T-helper 1 cell treated with Interleukin-12 subunit alpha and Interleukin-12 subunit beta and Interleukin-4 antibody, amounts not matched to agents 30 μg/mL and 1 μg/mL, for 36 hours (primary cell): ENCODE measurements around the gene EVL.

Experiments
- H3K27ac Mint-ChIP-seq: one replicate; pipeline ENCODE4 v1.8.0; 2021; ENCODE audit warnings: mild to moderate bottlenecking, mixed read lengths
- H3K27me3 Mint-ChIP-seq: one replicate; pipeline ENCODE4 v1.8.0; 2021; ENCODE audit warnings: low read depth, mixed read lengths
- H3K36me3 Mint-ChIP-seq: one replicate; pipeline ENCODE4 v1.8.0; 2021; ENCODE audit warnings: low read depth, mixed read lengths
- H3K4me1 Mint-ChIP-seq: one replicate; pipeline ENCODE4 v1.8.0; 2021; ENCODE audit warnings: low read depth, mixed read lengths
- H3K4me3 Mint-ChIP-seq: one replicate; pipeline ENCODE4 v1.8.0; 2021; ENCODE audit warnings: mild to moderate bottlenecking, moderate library complexity, mixed read lengths
- H3K9me3 Mint-ChIP-seq: one replicate; pipeline ENCODE4 v1.8.0; 2021; ENCODE audit warnings: mixed read lengths

Gene EVL

GRCh38 chr14:100032738-100033137, 32.5 kb upstream of the EVL start:
- no peaks in the 10 kb centered on the region for H3K27me3 Mint-ChIP-seq
- no peaks in the 10 kb centered on the region for H3K9me3 Mint-ChIP-seq
- H3K27ac Mint-ChIP-seq = no peak overlapping the region
- H3K36me3 Mint-ChIP-seq = peaks cover 13% of the 10 kb centered on the region
- no peak overlapping the region for H3K4me3 Mint-ChIP-seq
- H3K4me1 Mint-ChIP-seq = peaks cover 4% of the 10 kb centered on the region

DNA sequence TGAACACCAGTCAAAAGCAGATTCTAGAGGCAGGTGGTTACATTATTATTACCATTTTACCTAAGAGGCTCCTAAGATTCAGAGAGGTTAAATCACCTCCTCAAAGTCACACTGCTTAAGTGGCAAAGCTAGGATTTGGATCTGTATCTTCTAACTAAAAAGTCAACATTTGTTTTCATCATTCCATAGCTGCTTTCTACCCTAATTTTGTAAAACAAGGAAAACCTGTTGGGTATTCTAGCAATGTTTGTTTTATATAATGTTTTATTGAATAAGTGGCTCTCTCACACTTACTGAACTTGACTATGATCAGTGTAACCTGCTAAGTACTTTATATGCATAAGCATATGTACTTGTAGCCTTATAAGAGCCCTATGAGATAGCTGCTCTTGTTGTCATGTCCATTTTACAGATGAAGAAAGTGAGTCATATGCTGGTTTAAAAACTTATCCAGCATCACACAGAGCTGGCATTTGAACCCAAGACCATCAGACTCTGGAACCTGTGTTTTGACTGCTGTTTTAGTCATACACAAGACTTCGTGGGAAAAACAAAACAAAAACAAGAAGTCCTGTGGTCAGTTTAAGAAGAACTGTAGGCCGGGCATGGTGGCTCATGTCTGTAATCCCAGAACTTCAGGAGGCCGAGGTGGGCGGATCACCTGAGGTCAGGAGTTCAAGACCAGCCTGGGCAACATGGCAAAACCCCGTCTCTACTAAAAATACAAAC, 31.7 kb upstream of the EVL start:
- Mint-ChIP-seq H3K36me3 (peaks cover 13% of the 10 kb centered on the region), H3K27ac (no peak overlapping the region), H3K27me3 (no peaks in the 10 kb centered on the region), H3K4me1 (peaks cover 4% of the 10 kb centered on the region), H3K9me3 (no peaks in the 10 kb centered on the region), H3K4me3 (no peak overlapping the region)

GRCh38 chr14:100034468-100034867, 30.8 kb upstream of the EVL start:
- Mint-ChIP-seq H3K4me1 (peaks cover 4% of the 10 kb centered on the region), H3K27me3 (no peaks in the 10 kb centered on the region), H3K36me3 (peaks cover 13% of the 10 kb centered on the region), H3K27ac (no peak overlapping the region), H3K4me3 (no peak overlapping the region), H3K9me3 (no peaks in the 10 kb centered on the region)

DNA sequence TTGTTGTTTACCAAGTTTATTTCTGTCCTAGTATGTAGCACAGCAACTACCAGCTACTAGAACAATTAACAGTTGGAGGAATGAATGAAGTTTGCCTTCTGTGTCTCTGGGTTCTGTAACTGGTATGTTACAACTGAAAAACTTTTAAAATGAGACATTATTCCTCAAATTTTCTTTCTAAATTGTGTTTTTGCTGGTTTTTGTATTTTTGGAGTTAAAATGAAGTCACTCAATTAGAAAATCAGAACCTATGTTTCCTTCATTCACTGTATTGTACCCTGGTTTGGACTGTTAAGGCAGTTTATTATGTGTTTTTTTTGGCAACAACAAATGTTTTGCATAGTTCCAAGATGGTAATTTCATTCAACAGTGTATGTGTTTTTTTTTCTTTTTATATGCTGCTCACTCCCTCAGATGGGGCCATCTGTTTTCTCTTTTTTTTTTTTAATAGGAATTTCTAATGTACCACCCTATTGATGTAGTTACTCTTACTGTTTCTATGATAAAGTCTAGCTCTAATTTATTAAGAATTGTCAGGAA, 30.2 kb upstream of the EVL start:
- Mint-ChIP-seq H3K27me3 (no peaks in the 10 kb centered on the region), H3K27ac (no peak overlapping the region), H3K4me3 (no peak overlapping the region), H3K9me3 (no peaks in the 10 kb centered on the region), H3K36me3 (peaks cover 13% of the 10 kb centered on the region), H3K4me1 (peaks cover 4% of the 10 kb centered on the region)

DNA sequence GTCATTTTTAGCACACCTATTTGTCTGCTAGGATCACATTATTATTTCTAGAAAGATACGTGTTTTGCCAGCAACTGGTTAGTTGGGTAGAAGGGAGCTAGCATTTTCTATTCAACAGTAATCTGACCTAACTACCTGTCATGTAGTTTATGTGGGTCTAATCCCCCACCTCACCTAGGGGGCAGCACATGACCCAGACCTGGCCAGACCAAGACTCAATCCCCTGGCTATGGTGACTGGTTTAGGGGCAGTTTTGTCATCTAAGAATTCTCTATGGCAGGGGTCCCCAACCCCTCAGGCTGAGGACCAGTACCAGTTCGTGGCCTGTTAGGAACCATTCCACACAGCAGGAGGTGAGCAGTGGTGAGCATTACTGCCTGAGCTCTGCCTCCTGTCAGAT, 29.5 kb upstream of the EVL start:
- Mint-ChIP-seq H3K36me3 (peaks cover 11% of the 10 kb centered on the region), H3K9me3 (no peaks in the 10 kb centered on the region), H3K27ac (no peak overlapping the region), H3K4me1 (peaks cover 6% of the 10 kb centered on the region), H3K27me3 (no peaks in the 10 kb centered on the region), H3K4me3 (no peak overlapping the region)

DNA sequence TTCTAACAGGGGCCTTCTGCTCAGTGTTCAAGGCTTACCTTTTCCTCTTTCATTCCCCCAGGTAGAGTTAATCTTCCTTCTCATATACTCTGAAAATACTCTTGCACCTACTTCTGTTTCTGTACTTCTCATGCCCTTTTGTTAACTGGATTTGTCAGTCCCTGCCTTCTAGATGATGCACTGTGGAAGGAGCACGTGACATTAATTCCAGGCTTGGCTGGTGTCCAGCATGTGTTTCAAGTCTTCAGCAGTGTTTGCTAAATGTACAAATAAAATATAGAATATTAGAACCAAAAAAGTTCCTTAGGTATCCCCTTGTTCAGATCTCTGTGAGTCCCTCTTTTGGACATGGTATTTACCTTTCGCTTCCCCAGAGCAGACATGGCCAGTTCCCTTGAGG, 27.9 kb upstream of the EVL start:
- Mint-ChIP-seq H3K4me3 (no peak overlapping the region), H3K4me1 (peaks cover 2% of the 10 kb centered on the region), H3K9me3 (no peaks in the 10 kb centered on the region), H3K27me3 (no peaks in the 10 kb centered on the region), H3K36me3 (peaks cover 6% of the 10 kb centered on the region), H3K27ac (no peak overlapping the region)

DNA sequence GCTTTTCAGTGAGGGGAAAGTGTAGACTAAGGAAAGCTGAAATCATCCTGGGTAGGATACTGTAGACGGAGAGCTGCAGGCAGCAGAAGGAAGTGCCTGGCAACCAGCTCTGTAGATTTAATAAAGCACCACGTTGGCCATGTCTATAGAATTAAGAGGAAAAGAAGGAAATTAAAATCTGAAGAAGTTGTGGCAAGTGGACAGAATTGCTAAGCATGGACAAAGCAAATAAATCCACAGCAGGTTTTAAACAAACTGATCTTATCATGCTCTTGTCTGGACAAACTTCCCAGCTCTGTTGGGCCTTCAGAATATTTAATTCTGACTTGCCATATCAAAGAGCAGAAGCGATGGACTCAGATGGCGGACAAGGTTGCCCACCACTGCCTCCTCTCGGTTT, 27.2 kb upstream of the EVL start:
- Mint-ChIP-seq H3K36me3 (peaks cover 6% of the 10 kb centered on the region), H3K4me1 (peaks cover 2% of the 10 kb centered on the region), H3K4me3 (no peak overlapping the region), H3K27me3 (no peaks in the 10 kb centered on the region), H3K9me3 (no peaks in the 10 kb centered on the region), H3K27ac (no peak overlapping the region)

DNA sequence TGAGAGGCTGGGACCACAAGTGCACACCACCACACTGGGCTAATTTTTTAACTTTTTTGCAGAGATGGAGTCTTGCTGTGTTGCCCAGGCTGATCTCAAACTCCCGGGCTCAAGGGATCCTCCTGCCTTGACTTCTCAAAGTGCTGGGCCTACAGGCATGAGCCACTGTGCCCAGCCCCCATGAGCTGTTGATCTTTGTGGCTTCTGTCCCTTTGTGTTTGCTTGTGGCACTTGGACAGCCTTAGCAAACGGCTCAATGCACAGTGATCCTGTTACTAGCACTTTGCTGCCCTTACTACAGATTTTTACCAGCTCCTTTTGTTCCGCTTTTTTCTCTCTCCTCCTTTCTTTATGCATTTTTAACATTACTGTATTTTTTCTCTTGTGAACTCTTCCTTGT, 25.3 kb upstream of the EVL start:
- H3K36me3 Mint-ChIP-seq = peaks cover 6% of the 10 kb centered on the region
- no peak overlapping the region for H3K4me3 Mint-ChIP-seq
- H3K27ac Mint-ChIP-seq = no peak overlapping the region
- no peaks in the 10 kb centered on the region for H3K27me3 Mint-ChIP-seq
- H3K9me3 Mint-ChIP-seq = no peaks in the 10 kb centered on the region
- H3K4me1 Mint-ChIP-seq = peaks cover 2% of the 10 kb centered on the region

- H3K27ac Mint-ChIP-seq = no peak overlapping the region
- peaks cover 12% of the 10 kb centered on the region for H3K36me3 Mint-ChIP-seq
- no peak overlapping the region for H3K4me3 Mint-ChIP-seq
- no peaks in the 10 kb centered on the region for H3K9me3 Mint-ChIP-seq
- no peaks in the 10 kb centered on the region for H3K27me3 Mint-ChIP-seq
- H3K4me1 Mint-ChIP-seq = peaks cover 10% of the 10 kb centered on the region
Observed at GRCh38 chr14:100041271-100041670, 24.0 kb upstream of the EVL start.

- no peak overlapping the region for H3K27ac Mint-ChIP-seq
- no peaks in the 10 kb centered on the region for H3K9me3 Mint-ChIP-seq
- peaks cover 10% of the 10 kb centered on the region for H3K4me1 Mint-ChIP-seq
Observed at GRCh38 chr14:100042286-100042685, 22.9 kb upstream of the EVL start.

DNA sequence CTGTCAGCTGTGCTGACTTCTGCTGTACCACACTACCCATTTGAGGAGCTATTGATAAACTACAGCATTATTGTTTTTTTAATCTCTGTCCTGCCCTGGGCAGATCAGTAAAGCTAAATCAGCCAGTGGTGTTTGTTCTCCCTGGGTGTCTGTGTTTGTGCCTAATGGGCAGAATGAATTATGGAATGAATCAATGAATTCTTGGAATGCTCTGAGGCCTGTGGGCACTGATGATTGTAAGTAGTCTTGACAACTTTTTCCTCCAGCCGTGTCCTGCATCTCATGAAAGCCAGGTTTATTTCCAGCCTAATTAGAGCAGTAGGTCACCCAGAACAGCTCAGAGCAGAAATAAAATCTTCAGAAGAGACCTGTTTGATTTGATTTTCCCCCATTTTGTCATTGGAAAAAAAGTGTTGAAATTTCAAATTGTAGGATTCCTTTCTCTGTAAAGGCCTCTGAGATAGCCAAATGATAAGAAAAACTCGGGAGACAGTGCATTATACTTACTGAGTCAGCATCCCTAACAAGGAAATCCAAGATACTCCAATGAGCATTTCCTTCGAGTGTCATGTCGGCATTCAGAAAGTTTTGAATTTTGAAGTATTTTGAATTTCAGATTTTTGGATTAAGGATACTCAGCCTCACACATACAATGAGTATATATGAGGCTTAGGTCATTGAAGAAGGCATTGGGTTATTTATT, 19.4 kb upstream of the EVL start:
- no peak overlapping the region for H3K4me3 Mint-ChIP-seq
- H3K36me3 Mint-ChIP-seq = peaks cover 15% of the 10 kb centered on the region
- H3K27me3 Mint-ChIP-seq = no peaks in the 10 kb centered on the region
- H3K9me3 Mint-ChIP-seq = no peaks in the 10 kb centered on the region
- peaks cover 26% of the 10 kb centered on the region for H3K4me1 Mint-ChIP-seq
- H3K27ac Mint-ChIP-seq = no peak overlapping the region

More at GRCh38 chr14:100042286-100042685, 22.9 kb upstream of the EVL start:
- Mint-ChIP-seq H3K4me3 (no peak overlapping the region), H3K27me3 (no peaks in the 10 kb centered on the region), H3K36me3 (peaks cover 11% of the 10 kb centered on the region)

DNA sequence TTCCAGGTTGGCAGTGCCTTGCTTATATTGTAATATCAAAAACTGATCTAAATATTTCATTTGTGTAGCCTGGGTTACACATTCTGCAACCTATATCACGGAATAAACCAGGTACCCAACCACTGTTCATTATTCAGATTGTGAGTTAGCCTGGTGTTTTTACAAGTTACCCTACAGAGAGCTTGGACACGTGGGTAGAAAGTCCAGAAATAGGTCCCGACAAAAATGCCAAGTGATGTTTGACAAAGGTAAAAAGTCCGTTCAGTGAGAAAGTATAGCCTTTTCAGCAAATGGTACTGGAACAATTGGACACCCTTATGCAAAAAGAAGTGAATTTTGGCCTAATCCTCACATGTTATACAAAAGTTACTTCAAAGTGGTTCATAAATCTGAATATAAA, 17.6 kb upstream of the EVL start:
- peaks cover 17% of the 10 kb centered on the region for H3K36me3 Mint-ChIP-seq
- H3K4me3 Mint-ChIP-seq = no peak overlapping the region
- no peaks in the 10 kb centered on the region for H3K9me3 Mint-ChIP-seq
- no peaks in the 10 kb centered on the region for H3K27me3 Mint-ChIP-seq
- no peak overlapping the region for H3K27ac Mint-ChIP-seq
- H3K4me1 Mint-ChIP-seq = peaks cover 29% of the 10 kb centered on the region

- Mint-ChIP-seq H3K4me1 (peaks cover 29% of the 10 kb centered on the region), H3K27ac (peak overlapping the region; percentile 83), H3K9me3 (no peaks in the 10 kb centered on the region), H3K4me3 (peak overlapping the region; percentile 60), H3K36me3 (peaks cover 19% of the 10 kb centered on the region), H3K27me3 (no peaks in the 10 kb centered on the region)
Observed at GRCh38 chr14:100048786-100049185, 16.4 kb upstream of the EVL start.

DNA sequence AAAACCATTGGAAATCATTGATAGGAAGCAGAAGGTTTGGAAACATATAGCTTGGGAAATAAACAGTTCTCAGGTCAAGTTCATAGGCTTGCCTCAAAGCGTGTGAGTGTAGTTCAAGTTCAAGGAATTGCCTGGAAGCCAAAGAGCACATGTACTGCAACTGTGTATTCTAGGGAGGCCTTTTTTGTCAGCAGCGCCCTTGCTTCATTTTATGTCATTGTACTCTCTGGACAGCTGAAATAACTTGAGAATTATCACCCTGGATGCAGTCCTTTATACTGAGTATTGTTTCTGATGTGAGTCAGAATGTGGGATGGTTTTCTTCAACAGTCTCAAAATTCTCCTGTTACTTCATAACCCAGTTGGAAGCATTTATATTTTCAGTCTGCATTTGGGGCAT, 16.0 kb upstream of the EVL start:
- Mint-ChIP-seq H3K27ac (peak overlapping the region; percentile 83), H3K4me1 (peaks cover 29% of the 10 kb centered on the region), H3K4me3 (peak overlapping the region; percentile 60), H3K36me3 (peaks cover 19% of the 10 kb centered on the region), H3K27me3 (no peaks in the 10 kb centered on the region), H3K9me3 (no peaks in the 10 kb centered on the region)

- Mint-ChIP-seq H3K27ac (no peak overlapping the region), H3K4me1 (peaks cover 30% of the 10 kb centered on the region)
Observed at GRCh38 chr14:100051103-100051502, 14.1 kb upstream of the EVL start.

More at GRCh38 chr14:100051103-100051502, 14.1 kb upstream of the EVL start:
- Mint-ChIP-seq H3K36me3 (peaks cover 22% of the 10 kb centered on the region), H3K9me3 (no peaks in the 10 kb centered on the region), H3K27me3 (no peaks in the 10 kb centered on the region), H3K4me3 (no peak overlapping the region)
